Lower leg skin (tissue), 4 donors: Measurements from ENCODE around the gene PDS5A. TPM values are rescaled to one million over a fixed set of nuclear protein-coding genes. Genes with fewer than 3 reads are reported as not detected.
"Not testable (repeated sequence)": the region's sequence is repeated elsewhere in the genome, so short reads cannot be mapped to it uniquely, and the experiment has no call there.

Experiments used
- DNase-seq, 2 donors: peaks; one replicate each; pipeline ENCODE4 v3.0.0-alpha.2; 2019; ENCODE audit warnings: low spot score in 2 of 2
- H3K4me3 ChIP-seq: fragments of 200-600 bp; sonication (generic); 2 replicates; pipeline ENCODE4 v1.5.1; 2017; ENCODE audit warnings: mild to moderate bottlenecking, low read depth; ENCODE audit not compliant: poor library complexity, severe bottlenecking
- CTCF ChIP-seq, 3 donors: fragments of 450-650 bp; IDR thresholded peaks; one replicate each; pipeline ENCODE4 v1.5.1; 2016; ENCODE audit warnings: antibody characterized with exemption in 3 of 3, mild to moderate bottlenecking in 3 of 3, moderate library complexity in 2 of 3
- POLR2A ChIP-seq, 2 donors: fragments of 450-650 bp; IDR thresholded peaks; one replicate each; pipeline ENCODE4 v1.6.1; 2016 to 2017; ENCODE audit warnings: antibody characterized with exemption in 2 of 2, mild to moderate bottlenecking in 1 of 2, moderate library complexity in 1 of 2
- WGBS, 2 donors: methylation state at CpG; one replicate each; pipeline ENCODE4 v1.1.5; 2018; 5-methylcytosine and 5-hydroxymethylcytosine counted together
- intact Hi-C: fragments of 100-400 bp; cut with DNase I; formaldehyde crosslinking; loops from one replicate; pipeline ENCODE4 v1.15.0; 2023; ENCODE audit warnings: low total_unique reads
- total RNA-seq, 4 donors: library from RNA; depleted of rRNA; stranded (reverse); fragments of >200 nt; gene quantifications; one replicate each; pipeline ENCODE4 v1.1.0, GENCODE V29; 2016

PDS5A gene
- total RNA-seq, 4 donors from 2014 or later, result 45.7 to 57.6 (median 53.5) TPM

- no peak overlapping the region for H3K4me3 ChIP-seq
- WGBS, 2 donors, result 64 to 69% methylated on average over 1 of the region's 1 CpG
- intact Hi-C loops, result no loop called here
- TF ChIP-seq CTCF (IDR thresholded peaks at IDR 0.05) (no peak), POLR2A (IDR thresholded peaks at IDR 0.05) (no peak)
- DNase-seq, result no peak
These were observed 30.3 kb downstream of the PDS5A start for GRCh38 chr4:39947417-39947816.

GRCh38 chr4:39944245-39944644 lies 33.5 kb downstream of the PDS5A start:
- H3K4me3 ChIP-seq, intact Hi-C loops, DNase-seq: not testable (repeated sequence)
- WGBS, 2 donors, result 95% methylated on average over 10 of the region's 10 CpGs

- no peak for TF ChIP-seq POLR2A (IDR thresholded peaks at IDR 0.05)
- TF ChIP-seq CTCF (IDR thresholded peaks at IDR 0.05), result no peak
- 90 to 95% methylated on average over 9 of the region's 9 CpGs for WGBS, 2 donors
- intact Hi-C loops, result no loop called here
- H3K4me3 ChIP-seq, result no peak overlapping the region
- no peak for DNase-seq
These were observed 35.2 kb downstream of the PDS5A start for GRCh38 chr4:39942507-39942906.

GRCh38 chr4:39941682-39942217 lies 36.0 kb downstream of the PDS5A start:
- DNase-seq, result no peak
- no peak overlapping the region for H3K4me3 ChIP-seq
- intact Hi-C loops, result no loop called here
- TF ChIP-seq CTCF (IDR thresholded peaks at IDR 0.05) (no peak), POLR2A (IDR thresholded peaks at IDR 0.05) (no peak)
- 83 to 86% methylated on average over 2 of the region's 2 CpGs for WGBS, 2 donors

GRCh38 chr4:39937683-39938268 lies 39.9 kb downstream of the PDS5A start:
- DNase-seq, result no peak
- TF ChIP-seq POLR2A (IDR thresholded peaks at IDR 0.05) (no peak), CTCF (IDR thresholded peaks at IDR 0.05) (no peak)
- intact Hi-C loops, result no loop called here
- H3K4me3 ChIP-seq, result no peak overlapping the region
- 88 to 97% methylated on average over 2 of the region's 2 CpGs for WGBS, 2 donors

- TF ChIP-seq CTCF (IDR thresholded peaks at IDR 0.05) (no peak), POLR2A (IDR thresholded peaks at IDR 0.05) (no peak)
- 41 to 53% methylated on average over 6 of the region's 6 CpGs for WGBS, 2 donors
- DNase-seq, result no peak
- intact Hi-C loops, result no loop called here
- no peak overlapping the region for H3K4me3 ChIP-seq
These were observed 40.9 kb downstream of the PDS5A start for GRCh38 chr4:39936565-39937418.
